Right lobe of liver (tissue), 4 donors: ENCODE results near the gene LPCAT1.

ENCODE experiments used
- POLR2A ChIP-seq: fragments of 450-650 bp; IDR thresholded peaks from one replicate; pipeline ENCODE4 v1.6.1; 2017; ENCODE audit warnings: antibody characterized with exemption, mild to moderate bottlenecking
- TF ChIP-seq, protein P1 (sequence below), 4 donors: fragments of 200-600 bp in 3 of 4; fragments of 450-650 bp in 1 of 4; IDR thresholded peaks; one replicate each; pipeline versions ENCODE4 v1.5.1 to v1.8.0; 2016 to 2022; ENCODE audit warnings: antibody characterized with exemption in 4 of 4, mild to moderate bottlenecking in 2 of 4
- donor health status: DM: no; HTN: no; CAD: no.
- donor health status: DM: no; HTN: no; CAD: no.
- donor health status: DM: no; HTN: yes; CAD: no.

DNA sequence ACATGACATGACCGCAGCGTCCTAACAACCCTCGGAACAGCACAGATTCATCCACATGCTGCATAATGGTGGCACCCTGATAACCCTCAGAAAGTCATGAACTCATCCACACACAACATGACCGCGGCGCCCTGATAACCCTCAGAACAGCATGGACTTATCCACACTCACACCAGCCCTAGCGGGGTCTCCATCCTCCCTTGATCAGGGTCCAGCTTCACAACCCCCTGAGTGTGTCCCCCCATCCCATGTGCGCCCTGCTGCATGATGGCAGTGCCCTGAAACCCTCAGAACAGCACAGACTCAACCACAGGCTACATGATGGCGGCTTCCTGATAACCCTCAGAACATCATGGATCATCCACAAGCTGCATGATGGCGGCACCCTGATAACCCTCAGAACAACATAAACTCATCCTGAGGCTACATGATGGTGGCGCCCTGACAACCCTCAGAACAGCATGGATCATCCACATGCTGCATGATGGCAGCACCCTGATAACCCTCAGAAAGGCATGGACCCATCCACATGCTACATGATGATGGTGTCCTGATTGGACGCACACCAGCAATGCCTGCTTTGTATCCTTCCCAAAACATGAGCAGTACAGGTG, 106.8 kb downstream of the LPCAT1 start:
- TF ChIP-seq, protein P1, sequence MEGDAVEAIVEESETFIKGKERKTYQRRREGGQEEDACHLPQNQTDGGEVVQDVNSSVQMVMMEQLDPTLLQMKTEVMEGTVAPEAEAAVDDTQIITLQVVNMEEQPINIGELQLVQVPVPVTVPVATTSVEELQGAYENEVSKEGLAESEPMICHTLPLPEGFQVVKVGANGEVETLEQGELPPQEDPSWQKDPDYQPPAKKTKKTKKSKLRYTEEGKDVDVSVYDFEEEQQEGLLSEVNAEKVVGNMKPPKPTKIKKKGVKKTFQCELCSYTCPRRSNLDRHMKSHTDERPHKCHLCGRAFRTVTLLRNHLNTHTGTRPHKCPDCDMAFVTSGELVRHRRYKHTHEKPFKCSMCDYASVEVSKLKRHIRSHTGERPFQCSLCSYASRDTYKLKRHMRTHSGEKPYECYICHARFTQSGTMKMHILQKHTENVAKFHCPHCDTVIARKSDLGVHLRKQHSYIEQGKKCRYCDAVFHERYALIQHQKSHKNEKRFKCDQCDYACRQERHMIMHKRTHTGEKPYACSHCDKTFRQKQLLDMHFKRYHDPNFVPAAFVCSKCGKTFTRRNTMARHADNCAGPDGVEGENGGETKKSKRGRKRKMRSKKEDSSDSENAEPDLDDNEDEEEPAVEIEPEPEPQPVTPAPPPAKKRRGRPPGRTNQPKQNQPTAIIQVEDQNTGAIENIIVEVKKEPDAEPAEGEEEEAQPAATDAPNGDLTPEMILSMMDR (IDR thresholded peaks at IDR 0.05) = no peak
- no peak for TF ChIP-seq POLR2A
